Adrenal gland (tissue), 12 donors: ENCODE results near the gene AGAP1. TPM values are rescaled to one million over a fixed set of nuclear protein-coding genes. Genes with fewer than 3 reads are reported as not detected.

Experiments
- DNase-seq, 7 donors: peaks; one replicate each; pipeline ENCODE4 v3.0.0-alpha.2; 2019 to 2020
- H3K27ac ChIP-seq, 5 donors: fragments of 200-600 bp; sonication (generic) in 4 of 5; 1 replicate in 3 of 5; 2 replicates in 2 of 5; pipeline versions ENCODE4 v1.5.1 to v1.8.0; 2016 to 2020; ENCODE audit warnings: mild to moderate bottlenecking in 1 of 5
- H3K27me3 ChIP-seq: fragments of 200-600 bp; 2 replicates; pipeline ENCODE4 v1.8.0; 2021
- H3K36me3 ChIP-seq, 2 donors: fragments of 200-600 bp; replicated peaks in 1 of 2; 1 replicate in 1 of 2; 2 replicates in 1 of 2; pipeline versions ENCODE4 v1.5.1 to v1.8.0; 2018 to 2022
- H3K4me1 ChIP-seq, 2 donors: fragments of 200-600 bp; replicated peaks in 1 of 2; 1 replicate in 1 of 2; 2 replicates in 1 of 2; pipeline versions ENCODE4 v1.5.1 to v1.8.0; 2018 to 2021
- H3K4me3 ChIP-seq, 4 donors: fragments of 200-600 bp; sonication (generic) in 3 of 4; one replicate each; pipeline ENCODE4 v1.5.1; 2016 to 2018
- H3K9me3 ChIP-seq, 3 donors: fragments of 200-600 bp; sonication (generic) in 1 of 3; replicated peaks in 1 of 3; 1 replicate in 2 of 3; 2 replicates in 1 of 3; pipeline versions ENCODE4 v1.5.1 to v1.8.0; 2016 to 2021
- CTCF ChIP-seq, 6 experiments: fragments of 450-650 bp in 4 of 6; fragments of 200-600 bp in 2 of 6; sonication (generic) in 1 of 6; IDR thresholded peaks; 1 replicate in 5 of 6; 2 replicates in 1 of 6; pipeline versions ENCODE4 v1.5.1 to v1.8.0; 2016 to 2021; ENCODE audit warnings: antibody characterized with exemption in 6 of 6, mild to moderate bottlenecking in 2 of 6, moderate library complexity in 1 of 6
- POLR2A ChIP-seq, 2 donors: fragments of 450-650 bp; IDR thresholded peaks; one replicate each; pipeline ENCODE4 v1.6.1; 2017; ENCODE audit warnings: antibody characterized with exemption in 2 of 2, mild to moderate bottlenecking in 2 of 2, moderate library complexity in 1 of 2
- WGBS, 4 donors: extraction: QIAGEN DNeasy Blood & Tissue Kit in 2 of 4; methylation state at CpG; one replicate each; pipeline versions ENCODE4 v1.1.5 to v1.1.7; 2013 to 2017; 5-methylcytosine and 5-hydroxymethylcytosine counted together
- intact Hi-C, 2 donors: fragments of 100-400 bp; cut with DNase I; formaldehyde crosslinking; loops; one replicate each; pipeline versions ENCODE4 v1.14.1 to v1.15.0; 2022 to 2023
- polyA plus RNA-seq, 3 donors: library from polyadenylated mRNA; stranded (reverse); fragments of 200-250 nt in 2 of 3; fragments of 350-450 nt in 1 of 3; fragmentation: Illumina TruSeq in 1 of 3; extraction: RNeasy Lipid Tissue Mini Kit (QIAGEN cat#74804) in 1 of 3; gene quantifications; one replicate each; pipeline ENCODE4 v1.2.3, GENCODE V29; 2013 to 2014
- total RNA-seq, 9 donors: library from RNA; depleted of rRNA in 4 of 9; stranded (reverse); fragments of >200 nt in 4 of 9; fragments of 120-200 nt in 1 of 9; fragmentation: NEBNext Ultra II Directional in 1 of 9; extraction: Animal tissue kit (Norgen Biotek cat#: 25700) in 1 of 9; gene quantifications; one replicate each; pipeline versions ENCODE4 v1.1.0 to v1.2.4, GENCODE V29; 2013 to 2023
- donor health status: healthy with polysubstance abuse.
- donor health status: Bipolar disorder and iron deficiency.
- donor health status: DM: yes; HTN: yes; CAD: no.
- donor health status: DM: no; HTN: no; CAD: no.
- donor health status: DM: no; HTN: no; CAD: no.
- donor health status: DM: yes; HTN: yes; CAD: no.

Gene AGAP1
- total and polyA plus RNA-seq, 12 donors, result 5.3 to 29.6 (median 17.7) TPM

GRCh38 chr2:235689427-235689853 is 195.6 kb downstream of the AGAP1 start:
- DNase-seq, result no peak
- Histone ChIP-seq H3K27me3 (no peaks in the 10 kb centered on the region), H3K4me1 (no peaks in the 10 kb centered on the region), H3K9me3 (no peaks in the 10 kb centered on the region), H3K36me3 (no peaks in the 10 kb centered on the region), H3K27ac (no peak overlapping the region), H3K4me3 (no peak overlapping the region)
- TF ChIP-seq CTCF (IDR thresholded peaks at IDR 0.05) (no peak), POLR2A (IDR thresholded peaks at IDR 0.05) (no peak)
- 88 to 95% (median 91%) methylated on average over 4 of the region's 4 CpGs for WGBS, 4 donors
- intact Hi-C loops, result no loop called here

- Histone ChIP-seq H3K4me1 (no peaks in the 10 kb centered on the region), H3K4me3 (no peak overlapping the region), H3K9me3 (no peaks in the 10 kb centered on the region), H3K36me3 (no peaks in the 10 kb centered on the region), H3K27me3 (no peaks in the 10 kb centered on the region), H3K27ac (no peak overlapping the region)
- no peak for DNase-seq
- WGBS, 4 donors, result 89 to 94% (median 93%) methylated on average over 9 of the region's 9 CpGs
- intact Hi-C loops, result no loop called here
- no peak for TF ChIP-seq POLR2A (IDR thresholded peaks at IDR 0.05)
Measured at GRCh38 chr2:235690082-235690808, 196.4 kb downstream of the AGAP1 start.

- H3K27ac ChIP-seq, result no peak overlapping the region
- no peak overlapping the region for H3K4me3 ChIP-seq
- no peak for DNase-seq
- TF ChIP-seq CTCF (IDR thresholded peaks at IDR 0.05), result no peak
- no peak for TF ChIP-seq POLR2A (IDR thresholded peaks at IDR 0.05)
- no peaks in the 10 kb centered on the region for H3K27me3 ChIP-seq
- WGBS, 4 donors, result 83 to 92% (median 90%) methylated on average over 10 to 14 of the region's 14 CpGs
- no peaks in the 10 kb centered on the region for H3K36me3 ChIP-seq
- H3K9me3 ChIP-seq, result no peaks in the 10 kb centered on the region
- H3K4me1 ChIP-seq, result no peaks in the 10 kb centered on the region
- intact Hi-C loops, result no loop called here
Measured at GRCh38 chr2:235690809-235691450, 197.1 kb downstream of the AGAP1 start.

- Histone ChIP-seq H3K36me3 (no peaks in the 10 kb centered on the region), H3K27me3 (no peaks in the 10 kb centered on the region), H3K4me1 (no peaks in the 10 kb centered on the region), H3K4me3 (no peak overlapping the region), H3K27ac (no peak overlapping the region), H3K9me3 (no peaks in the 10 kb centered on the region)
- WGBS, 4 donors, result 91 to 95% (median 93%) methylated on average over 9 to 10 of the region's 10 CpGs
- intact Hi-C loops, result no loop called here
- no peak for DNase-seq
- TF ChIP-seq POLR2A (IDR thresholded peaks at IDR 0.05) (no peak), CTCF (IDR thresholded peaks at IDR 0.05) (no peak)
Measured at GRCh38 chr2:235692076-235692475, 198.2 kb downstream of the AGAP1 start.
